HepG2 (cell line): ENCODE measurements around the gene HACD2. TPM values are rescaled to one million over a fixed set of nuclear protein-coding genes. Genes with fewer than 3 reads are reported as not detected.
A peak's percentile ranks its signal among the peaks of the same experiment; 100 is the strongest.

Source experiments
- ATF5 ChIP-seq: sonication (generic); formaldehyde crosslinking; IDR thresholded peaks from 2 replicates; pipeline ENCODE4 v1.4.0; 2020; ENCODE audit warnings: mild to moderate bottlenecking, low read depth, missing genetic modification reagents
- DNMT1 ChIP-seq: sonication (generic); formaldehyde crosslinking; IDR thresholded peaks from 2 replicates; pipeline ENCODE4 v1.5.1; 2020; ENCODE audit warnings: mild to moderate bottlenecking, missing genetic modification reagents
- EED ChIP-seq: sonication (generic); formaldehyde crosslinking; IDR thresholded peaks from 2 replicates; pipeline ENCODE4 v1.5.0; 2020; ENCODE audit warnings: mild to moderate bottlenecking, missing genetic modification reagents
- FOXA1 ChIP-seq, 2 experiments: fragments of 450-650 bp in 1 of 2; sonication (generic) in 1 of 2; formaldehyde crosslinking in 1 of 2; IDR thresholded peaks; 2 replicates each; pipeline versions ENCODE4 v1.4.0 to v1.6.1; 2016 to 2020; ENCODE audit warnings: missing genetic modification reagents in 1 of 2
- GTF3A ChIP-seq: sonication (generic); formaldehyde crosslinking; conservative IDR thresholded peaks from 2 replicates; pipeline ENCODE4 v1.4.0; 2020; ENCODE audit warnings: mild to moderate bottlenecking, missing genetic modification reagents
- HNF1B ChIP-seq: sonication (generic); formaldehyde crosslinking; IDR thresholded peaks from 2 replicates; pipeline ENCODE4 v1.5.1; 2020; ENCODE audit warnings: mild to moderate bottlenecking, moderate library complexity, missing genetic modification reagents
- KLF15 ChIP-seq: sonication (generic); formaldehyde crosslinking; IDR thresholded peaks from 2 replicates; pipeline ENCODE4 v1.8.1; 2023; ENCODE audit warnings: borderline replicate concordance, mild to moderate bottlenecking, inconsistent platforms, missing genetic modification reagents, mixed read lengths
- KMT2A ChIP-seq: sonication (generic); formaldehyde crosslinking; IDR thresholded peaks from 2 replicates; pipeline ENCODE4 v1.4.0; 2020; ENCODE audit warnings: missing genetic modification reagents
- MAX ChIP-seq: IDR thresholded peaks from 2 replicates; pipeline ENCODE4 v1.6.1; 2012; ENCODE audit warnings: inconsistent platforms
- SALL1 ChIP-seq: sonication (generic); formaldehyde crosslinking; IDR thresholded peaks from 2 replicates; pipeline ENCODE4 v1.8.0; 2022; ENCODE audit warnings: mild to moderate bottlenecking, missing genetic modification reagents
- WIZ ChIP-seq: sonication (generic); formaldehyde crosslinking; IDR thresholded peaks from 2 replicates; pipeline ENCODE4 v1.5.1; 2020; ENCODE audit warnings: mild to moderate bottlenecking, missing genetic modification reagents
- ZBTB10 ChIP-seq: sonication (generic); formaldehyde crosslinking; IDR thresholded peaks from 2 replicates; pipeline ENCODE4 v1.4.0; 2020; ENCODE audit warnings: missing genetic modification reagents, borderline replicate concordance
- ZBTB37 ChIP-seq: sonication (generic); formaldehyde crosslinking; IDR thresholded peaks from 2 replicates; pipeline ENCODE4 v1.4.0; 2020; ENCODE audit warnings: mild to moderate bottlenecking, missing genetic modification reagents
- ZBTB39 ChIP-seq: sonication (generic); formaldehyde crosslinking; IDR thresholded peaks from 2 replicates; pipeline ENCODE4 v1.5.0; 2020; ENCODE audit warnings: missing genetic modification reagents
- ZNF251 ChIP-seq: sonication (generic); formaldehyde crosslinking; IDR thresholded peaks from 2 replicates; pipeline ENCODE4 v1.9.0; 2021; ENCODE audit warnings: mild to moderate bottlenecking, missing genetic modification reagents
- ZNF274 ChIP-seq: sonication (generic); formaldehyde crosslinking; IDR thresholded peaks from 2 replicates; pipeline ENCODE4 v1.5.1; 2020; ENCODE audit warnings: mild to moderate bottlenecking, missing genetic modification reagents
- ZNF766 ChIP-seq: sonication (generic); formaldehyde crosslinking; IDR thresholded peaks from 2 replicates; pipeline ENCODE4 v1.5.0; 2020; ENCODE audit warnings: missing genetic modification reagents, borderline replicate concordance
- ZNF891 ChIP-seq: sonication (generic); formaldehyde crosslinking; IDR thresholded peaks from 2 replicates; pipeline ENCODE4 v1.5.0; 2020; ENCODE audit warnings: mild to moderate bottlenecking, missing genetic modification reagents
- polyA plus RNA-seq, 8 experiments: library from polyadenylated mRNA; depleted of rRNA in 3 of 8; stranded (reverse) in 7 of 8; unstranded in 1 of 8; fragments of >200 nt; fragmentation: Illumina TruSeq in 4 of 8; extraction: Trizol in 4 of 8; gene quantifications; 2 replicates each; pipeline versions ENCODE4 v1.2.1 to v1.2.3, GENCODE V29; 2011 to 2016; ENCODE audit warnings: low read depth in 4 of 8, missing spikeins in 1 of 8, mixed read lengths in 1 of 8; ENCODE audit not compliant: insufficient read depth in 1 of 8
- total RNA-seq, 5 experiments: library from RNA; depleted of rRNA; stranded (reverse); fragments of >200 nt; fragmentation: Illumina TruSeq; extraction: Trizol; gene quantifications; 2 replicates each; pipeline ENCODE4 v1.2.3, GENCODE V29; 2016; ENCODE audit warnings: low read depth in 1 of 5

Gene HACD2
- total and polyA plus RNA-seq, 2 of the 13 experiments (the other 11 are each of a cell fraction or from before 2014, with no cell fraction given), result 47.0 to 50.4 TPM

GRCh38 chr3:123584284-123584987 is 417 bp downstream of the HACD2 start (continued):
- TF ChIP-seq ZBTB10 (CRISPR knock-in tag) (no peak), ATF5 (CRISPR knock-in tag) (no peak), FOXA1 (IDR thresholded peaks at IDR 0.05) (no peak), FOXA1 (CRISPR knock-in tag; IDR thresholded peaks at IDR 0.05) (no peak), ZNF274 (0 out of 2 replicates have a peak, but pooled peaks have one; percentile 42), ZNF766 (CRISPR knock-in tag) (no peak), ZBTB39 (CRISPR knock-in tag) (no peak), KMT2A (CRISPR knock-in tag) (no peak; the same call in 1 of the 2 replicates), ZBTB37 (CRISPR knock-in tag) (no peak), WIZ (no peak), SALL1 (CRISPR knock-in tag) (no peak), HNF1B (no peak), EED (CRISPR knock-in tag) (no peak), ZNF891 (no peak), KLF15 (no peak), MAX (no peak), ZNF251 (CRISPR knock-in tag) (no peak), DNMT1 (CRISPR knock-in tag) (0 out of 2 replicates have a peak, but pooled peaks have one; percentile 24), GTF3A (CRISPR knock-in tag) (no peak)
